EL (cell line): Measurements from ENCODE around the gene SGCD.

ENCODE experiments used
- DNase-seq: peaks from one replicate; pipeline ENCODE4 v3.0.0-alpha.2; 2016

Gene SGCD

DNA sequence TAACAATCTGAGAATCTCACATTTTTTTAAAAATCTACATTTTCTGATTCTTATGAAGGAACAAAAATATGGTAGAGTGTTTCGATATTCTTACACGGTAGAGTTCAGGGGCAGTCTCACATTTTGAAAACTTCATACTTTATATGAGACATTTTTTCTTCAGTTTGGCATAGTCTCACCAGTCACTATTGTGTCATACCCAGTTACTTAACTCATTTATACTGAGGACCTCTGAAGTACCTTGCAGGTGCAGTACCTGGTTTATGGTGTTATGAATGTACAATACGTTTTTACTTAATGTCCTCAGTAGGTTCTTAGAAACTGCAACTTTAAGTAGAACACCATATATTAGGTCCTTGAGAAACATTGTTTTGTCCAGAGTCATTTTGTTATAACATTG lies 196.6 kb downstream of the SGCD start:
- DNase-seq: no peak

DNA sequence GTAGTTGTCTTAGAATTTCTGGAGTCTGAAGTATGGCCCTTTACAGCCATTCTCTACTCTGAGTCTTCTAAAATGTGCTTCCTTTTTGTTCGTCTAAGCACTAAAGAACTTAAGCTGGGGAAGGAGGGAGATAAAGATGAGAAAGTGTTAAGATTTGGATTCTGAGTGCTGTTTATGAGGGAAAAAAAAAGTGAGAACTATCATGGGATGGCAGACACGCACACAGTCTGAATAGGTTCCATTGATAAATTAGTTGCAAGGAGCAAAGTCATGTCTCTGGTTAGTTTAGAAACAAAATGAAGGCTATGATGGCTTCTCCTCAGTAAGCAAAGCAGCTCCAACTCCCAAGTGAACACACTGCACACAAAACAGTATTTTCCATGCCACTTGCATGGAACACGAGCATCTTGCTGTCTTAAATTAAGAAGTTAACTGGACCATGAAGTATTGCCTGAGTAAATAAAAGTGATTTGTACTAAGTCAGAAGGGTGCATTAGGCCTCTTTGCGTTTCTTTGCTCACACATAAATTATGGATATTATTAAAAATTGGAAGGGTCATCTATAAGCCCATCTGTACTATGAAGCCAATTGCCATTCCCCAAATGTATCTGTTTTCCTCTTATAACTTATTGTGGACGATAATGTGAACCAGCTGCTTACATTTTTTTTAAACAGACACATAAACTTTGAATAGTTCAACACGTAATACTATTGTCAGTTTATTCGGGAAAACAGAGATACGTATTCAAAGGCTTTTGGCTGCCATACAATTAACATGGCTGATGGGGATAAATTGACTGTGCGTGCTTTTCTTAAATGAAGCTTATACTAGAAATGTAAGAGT lies 199.3 kb downstream of the SGCD start:
- DNase-seq: no peak

DNA sequence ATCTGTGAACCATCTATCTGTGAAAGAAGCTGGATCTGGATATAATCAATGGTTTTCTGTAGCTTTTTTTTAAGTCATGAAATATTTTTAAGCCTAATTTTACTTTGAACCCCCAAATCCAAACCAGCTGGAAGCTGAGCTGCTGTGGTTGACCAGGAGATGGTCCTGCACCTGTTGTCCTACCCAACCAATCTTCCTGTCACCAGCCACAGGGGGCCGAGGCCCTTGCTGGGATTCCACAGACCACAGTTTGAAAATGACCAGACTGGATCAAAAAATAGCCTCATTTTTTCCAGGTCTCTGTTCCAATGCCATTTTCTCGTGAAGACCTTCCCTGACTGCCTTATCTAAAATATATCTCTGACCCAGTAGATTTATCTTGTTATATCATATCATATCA lies 200.6 kb downstream of the SGCD start:
- no peak for DNase-seq

DNA sequence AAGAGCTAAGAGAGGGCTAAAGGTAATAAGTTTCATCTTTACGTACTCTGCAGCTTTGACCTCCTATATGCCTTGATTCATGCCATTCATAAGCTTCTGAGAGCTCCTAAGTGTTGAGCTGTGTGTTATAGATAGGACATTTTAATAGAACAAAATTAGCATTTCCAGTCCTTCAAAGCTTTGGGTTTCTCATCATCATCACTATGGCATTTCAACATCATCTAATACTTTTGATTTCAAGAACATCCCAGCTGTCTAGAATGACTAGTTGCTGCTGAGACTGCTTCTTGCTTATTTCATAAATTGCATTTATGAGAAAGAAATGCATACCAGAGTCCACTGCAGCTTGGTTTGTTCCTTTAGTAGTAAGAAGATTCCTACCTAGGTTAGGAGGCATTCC lies 201.7 kb downstream of the SGCD start:
- DNase-seq: no peak

DNA sequence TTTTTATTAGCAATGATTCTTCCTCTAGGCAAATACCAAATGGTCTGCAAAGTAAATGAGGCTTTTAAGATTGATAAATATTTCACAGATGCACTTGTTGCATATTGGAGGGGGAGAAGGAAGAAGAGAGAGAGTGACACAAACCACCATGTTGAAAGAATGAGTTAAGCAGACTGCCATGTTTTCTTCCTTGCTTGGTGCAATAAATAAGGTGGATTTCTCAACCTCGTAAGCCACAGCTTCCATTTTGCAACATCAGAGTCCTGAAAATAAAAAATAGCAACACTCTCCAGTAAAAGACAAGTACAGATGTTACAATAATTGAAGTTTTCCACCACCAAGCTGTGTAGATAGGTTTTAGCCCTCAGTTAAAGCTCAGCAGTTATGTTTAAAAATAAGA lies 202.9 kb downstream of the SGCD start:
- no peak for DNase-seq

DNA sequence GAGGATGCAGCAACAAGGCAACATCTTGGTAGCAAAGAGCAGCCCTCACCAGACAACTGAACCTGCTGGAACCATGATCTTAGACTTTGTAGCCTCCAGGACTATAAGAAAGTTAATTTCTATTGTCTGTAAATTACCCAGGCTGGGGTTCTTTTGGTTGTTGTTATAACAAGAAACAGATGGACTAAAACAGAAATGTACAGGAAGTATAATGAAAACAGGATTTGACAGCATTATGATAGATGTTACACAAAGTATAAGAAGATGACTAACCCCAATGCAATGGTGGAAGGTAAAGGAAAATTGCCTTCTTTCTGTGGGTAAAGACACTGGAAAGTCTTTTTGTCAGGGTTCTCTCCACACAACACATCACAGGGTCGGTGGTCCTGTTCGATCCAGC lies 204.2 kb downstream of the SGCD start:
- no peak for DNase-seq

DNA sequence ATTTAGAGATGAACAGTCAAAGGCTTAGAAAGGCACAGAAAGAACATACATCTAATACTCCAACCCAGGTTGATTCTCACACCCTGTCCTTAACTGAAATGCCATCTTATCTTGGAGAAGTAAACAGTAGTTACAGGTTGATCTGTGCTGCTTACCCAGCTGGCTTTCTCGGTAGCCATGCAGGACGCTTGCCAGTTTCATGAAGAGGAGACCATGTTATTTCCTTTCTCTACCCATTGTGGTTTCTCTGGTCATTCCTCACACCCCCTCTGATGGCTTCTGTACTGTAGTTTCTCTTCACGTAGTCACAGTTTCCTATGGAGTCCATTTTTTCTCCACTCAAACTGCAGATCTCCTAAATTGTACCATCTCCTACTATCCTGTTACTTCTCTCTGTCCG lies 206.0 kb downstream of the SGCD start:
- DNase-seq: no peak

DNA sequence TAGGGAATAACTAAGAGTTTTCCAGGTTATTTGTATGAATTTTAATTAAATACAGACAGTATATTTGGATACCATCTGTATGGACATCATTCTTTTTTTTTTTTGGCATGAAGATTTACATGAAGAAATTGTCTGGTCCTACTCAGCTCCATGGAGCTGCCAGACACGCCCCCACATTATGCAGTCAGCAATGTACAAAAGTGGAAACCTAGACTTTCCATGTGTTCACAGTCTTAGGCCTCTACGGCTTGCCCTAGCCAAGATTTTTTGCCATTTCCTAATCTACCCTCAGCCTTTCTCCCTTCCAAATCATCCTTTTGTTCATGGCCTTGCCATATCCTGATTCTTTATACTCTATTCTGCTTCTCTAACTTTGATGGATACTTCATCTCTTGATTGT lies 207.1 kb downstream of the SGCD start:
- DNase-seq: no peak

DNA sequence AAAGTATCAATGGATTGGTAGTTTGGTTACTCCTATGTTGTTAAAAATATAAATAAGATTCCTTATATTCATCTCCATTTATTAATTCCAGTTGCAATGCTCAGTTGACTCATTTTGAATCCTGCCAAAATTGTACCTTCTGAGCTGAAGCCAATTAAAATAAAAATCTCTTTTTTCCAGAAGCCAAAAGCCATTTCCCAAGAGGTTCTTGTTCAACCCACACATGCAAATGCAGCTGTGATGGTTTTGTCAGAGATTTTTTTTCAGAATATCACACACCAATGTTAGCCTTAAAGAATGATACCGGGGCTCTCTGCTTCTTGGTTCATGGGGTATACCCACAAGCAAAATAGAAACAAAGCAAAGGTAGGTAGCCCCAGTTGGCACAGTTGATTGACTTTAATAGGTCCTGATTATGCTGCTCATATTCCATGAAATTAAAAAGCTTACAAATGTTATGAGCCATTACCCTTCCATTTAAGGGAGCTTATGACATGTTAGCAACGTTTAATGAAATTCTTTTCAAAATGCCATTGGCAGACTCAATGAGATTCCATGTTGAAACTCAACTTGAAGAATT lies 208.0 kb downstream of the SGCD start:
- no peak for DNase-seq

DNA sequence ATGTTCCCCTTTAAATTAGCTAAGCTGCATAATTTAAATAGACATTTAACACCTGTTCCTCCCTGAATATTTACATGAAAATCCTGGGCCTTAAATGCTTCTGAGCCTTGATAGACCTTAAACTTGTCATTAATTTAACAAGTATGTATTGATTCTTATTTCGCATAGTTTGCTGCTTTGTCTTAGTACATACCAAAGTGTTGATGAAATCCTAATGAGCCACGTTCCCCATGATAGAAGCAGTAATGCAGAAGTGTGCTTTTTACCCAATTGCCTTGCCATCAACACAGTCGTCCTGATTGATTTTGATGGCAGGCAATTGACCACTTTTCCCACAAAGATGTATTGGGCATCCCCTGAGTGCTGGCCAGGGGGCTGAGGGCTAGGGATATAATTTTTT lies 213.5 kb downstream of the SGCD start:
- no peak for DNase-seq

DNA sequence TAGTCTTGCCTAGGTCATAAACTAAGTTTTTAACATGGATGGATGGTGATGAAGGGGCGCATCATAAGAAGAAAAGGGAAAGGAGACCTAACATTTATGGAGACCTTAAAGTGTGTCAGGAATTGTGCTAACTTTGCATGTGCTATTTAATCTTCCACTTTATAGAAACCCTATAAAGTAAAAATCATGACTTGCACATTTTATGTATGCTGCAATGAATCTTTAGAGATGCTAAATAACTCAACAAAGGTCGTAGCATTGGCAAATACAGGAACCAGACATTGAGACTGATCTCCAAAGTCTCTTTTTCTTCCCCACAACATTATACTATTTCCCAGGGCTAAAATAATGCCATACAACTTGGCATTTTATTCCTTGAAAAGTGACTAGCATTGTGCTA lies 214.6 kb downstream of the SGCD start:
- no peak for DNase-seq

DNA sequence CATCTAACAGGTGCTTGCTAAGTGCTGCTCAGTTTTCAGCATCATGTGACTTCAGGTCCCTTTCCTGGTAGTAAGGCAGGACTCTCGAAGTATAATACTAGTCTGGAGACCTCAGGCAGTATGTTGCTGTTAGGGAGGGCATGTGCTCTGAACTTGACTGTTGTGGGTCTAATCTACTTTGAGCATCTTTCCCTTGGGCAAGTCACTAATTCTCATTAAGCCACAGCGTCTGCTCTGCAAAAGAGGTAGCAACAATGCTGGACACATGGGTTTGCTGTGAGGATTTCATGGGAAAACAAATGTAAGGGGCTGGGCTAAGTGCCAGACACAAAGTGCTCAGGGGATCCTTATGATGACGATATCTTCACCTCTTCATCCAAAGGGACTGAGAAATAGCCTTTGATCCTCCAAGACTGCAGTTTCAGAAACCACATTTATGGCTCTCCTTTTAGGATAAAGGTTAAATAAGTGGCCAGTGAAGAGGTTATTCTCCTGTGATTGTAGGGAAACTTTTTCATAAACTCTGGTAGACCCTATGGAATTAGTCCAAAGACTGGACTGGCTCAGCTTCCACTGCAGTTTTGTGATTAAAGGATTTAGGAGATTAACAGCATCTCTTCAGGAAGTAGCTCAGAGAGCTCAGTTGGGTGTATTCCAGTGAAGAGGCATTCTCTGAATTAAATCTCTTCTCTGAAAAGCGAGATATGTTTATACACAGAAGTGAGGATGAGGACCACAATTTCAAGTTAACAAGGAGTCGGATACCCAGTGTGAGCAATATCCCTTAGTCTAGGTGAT lies 216.6 kb downstream of the SGCD start:
- DNase-seq: no peak

DNA sequence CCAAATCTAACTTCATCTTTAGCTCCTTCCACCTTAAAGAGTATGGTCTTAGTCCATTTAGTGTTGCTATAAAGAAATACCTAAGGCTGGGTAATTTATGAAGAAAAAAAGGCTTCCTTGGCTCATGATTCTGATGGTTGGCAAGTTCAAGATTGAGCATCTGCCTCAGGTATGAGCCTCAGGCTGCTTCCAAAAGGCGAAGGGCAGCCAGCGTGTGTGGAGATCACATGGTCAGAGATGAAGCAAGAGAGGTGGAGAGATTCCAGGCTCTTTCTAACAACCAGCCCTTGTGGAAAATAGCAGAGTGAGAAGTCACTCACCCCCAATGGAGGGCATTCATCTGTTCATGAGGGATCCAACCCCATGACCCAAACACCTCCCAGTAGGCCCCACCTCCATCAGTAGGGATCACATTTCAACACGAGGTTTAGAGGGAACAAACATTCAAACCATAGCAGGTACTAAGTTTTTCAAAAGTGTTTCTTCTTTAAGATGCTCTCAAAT lies 225.9 kb downstream of the SGCD start:
- DNase-seq: no peak

DNA sequence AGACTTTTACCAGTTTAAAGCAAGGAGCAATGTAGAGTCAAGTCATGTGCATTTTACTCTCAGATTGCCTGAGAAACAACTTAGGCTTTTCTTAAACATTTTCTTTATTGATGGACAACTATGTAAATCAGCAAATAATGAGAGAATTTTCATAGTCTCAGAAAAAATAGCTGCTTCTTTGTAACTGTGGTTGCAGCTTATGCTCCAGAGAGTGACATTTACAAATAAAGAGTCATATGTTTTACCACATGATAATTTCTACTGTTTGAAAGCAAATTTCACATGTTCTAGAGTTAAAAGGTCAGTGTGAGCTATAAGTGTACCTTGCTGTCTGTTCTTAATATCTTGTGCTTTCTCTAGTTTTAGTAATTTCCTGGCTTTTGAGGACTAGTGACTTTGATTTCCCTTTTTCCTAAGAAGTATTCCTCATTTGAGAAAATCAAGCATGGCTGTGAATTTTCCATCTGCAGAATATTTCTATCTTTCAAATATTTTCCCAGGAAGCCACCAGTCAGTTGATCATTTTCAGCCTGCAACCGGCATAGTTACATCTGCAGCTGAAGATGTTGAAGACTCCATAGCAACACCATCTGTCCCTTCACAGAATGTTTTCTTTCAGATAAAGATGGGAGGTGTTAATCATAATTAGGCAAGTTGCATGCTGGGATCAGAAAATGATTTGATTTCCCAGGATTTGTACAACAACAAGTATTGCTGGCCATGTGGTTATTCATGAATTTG lies 229.9 kb downstream of the SGCD start:
- no peak for DNase-seq

DNA sequence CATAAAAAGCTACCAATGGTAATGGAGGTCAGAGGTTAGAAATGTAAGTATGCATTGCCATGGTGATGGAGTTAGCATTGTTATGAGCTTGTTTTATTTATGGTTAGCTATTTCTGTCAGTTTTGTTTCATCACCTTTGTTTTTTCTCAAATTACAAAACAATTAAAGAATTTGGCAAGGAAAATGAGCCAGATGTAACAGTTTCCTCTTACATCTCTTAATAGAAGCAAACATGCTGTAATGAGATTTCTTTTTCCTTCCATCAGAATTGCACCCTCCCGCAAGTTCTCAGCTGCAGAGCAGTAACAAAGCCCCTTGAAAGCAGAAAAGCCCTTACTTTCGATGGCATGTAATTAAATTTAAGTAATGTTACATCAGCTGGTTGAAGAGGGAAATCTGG lies 233.0 kb downstream of the SGCD start:
- DNase-seq: no peak

DNA sequence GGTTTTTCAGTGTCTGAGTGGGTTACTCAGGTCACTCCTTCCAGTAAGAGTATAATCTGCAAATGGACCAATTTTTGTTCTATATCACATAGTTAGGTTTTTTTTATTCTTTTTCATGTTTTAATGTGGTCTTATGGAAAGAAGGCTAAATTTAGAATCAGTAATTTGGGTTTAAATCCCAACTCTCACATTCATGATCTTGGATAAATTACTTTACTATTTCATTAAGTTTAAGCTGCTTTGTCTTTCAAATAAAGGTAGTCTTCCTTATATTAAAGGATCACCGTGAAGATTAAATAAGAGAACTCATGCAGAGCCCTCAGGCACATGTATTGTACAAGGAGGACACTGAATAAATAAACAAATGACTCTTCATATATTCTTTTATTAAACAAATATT lies 234.7 kb downstream of the SGCD start:
- DNase-seq: no peak

DNA sequence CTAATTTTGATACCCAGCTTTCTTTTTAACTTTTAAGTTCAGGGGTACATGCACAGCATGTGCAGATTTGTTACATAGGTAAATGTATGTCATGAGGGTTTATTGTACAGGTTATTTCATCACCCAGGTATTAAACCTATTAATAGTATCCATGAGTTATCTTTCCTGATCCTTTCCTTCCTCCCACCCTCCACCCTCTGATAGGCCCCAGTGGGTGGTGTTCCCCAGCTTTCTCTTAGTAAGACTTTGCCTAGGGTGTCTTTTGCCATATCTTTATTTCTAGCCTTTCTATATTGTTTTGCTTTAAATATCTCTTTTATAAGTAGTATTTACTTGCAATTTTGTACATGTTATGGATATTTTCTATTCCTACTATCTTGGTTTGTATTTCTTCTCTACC lies 243.7 kb downstream of the SGCD start:
- DNase-seq: no peak

DNA sequence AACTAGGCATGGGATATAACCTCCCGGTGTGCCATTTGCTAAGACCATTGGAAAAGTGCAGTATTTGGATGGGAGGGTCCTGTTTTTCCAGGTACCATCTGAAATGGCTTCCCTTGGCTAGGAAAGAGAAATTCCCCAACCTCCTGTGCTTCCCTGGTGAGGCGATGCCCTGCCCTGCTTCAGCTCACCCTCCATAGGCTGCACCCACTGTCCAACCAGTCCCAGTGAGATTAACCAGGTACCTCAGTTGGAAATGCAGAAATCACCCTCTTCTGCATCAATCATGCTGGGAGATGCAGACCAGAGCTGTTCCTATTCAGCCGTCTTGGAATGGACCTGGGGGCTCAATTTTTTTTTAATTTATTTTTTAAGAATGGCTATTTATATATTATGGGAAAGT lies 254.8 kb downstream of the SGCD start:
- no peak for DNase-seq

DNA sequence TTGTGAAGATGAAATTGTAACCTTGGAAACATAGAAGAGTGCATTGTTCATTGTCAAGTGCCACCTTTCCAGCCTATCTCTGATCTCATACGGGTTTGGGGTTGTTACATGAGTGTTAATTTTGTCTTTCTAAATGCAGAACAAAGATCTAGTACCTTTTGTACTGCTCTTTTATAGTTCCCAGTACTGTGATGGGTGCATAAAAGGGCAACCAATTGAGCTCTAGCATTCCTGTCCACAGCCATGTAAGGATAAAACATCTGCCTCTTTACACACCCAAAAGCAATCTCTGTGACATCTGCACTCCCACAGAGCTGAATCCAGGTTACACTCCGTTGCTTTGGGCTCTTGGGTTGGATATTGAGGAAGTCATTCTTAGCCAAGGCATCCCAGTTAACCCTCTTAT lies 255.2 kb downstream of the SGCD start:
- no peak for DNase-seq

DNA sequence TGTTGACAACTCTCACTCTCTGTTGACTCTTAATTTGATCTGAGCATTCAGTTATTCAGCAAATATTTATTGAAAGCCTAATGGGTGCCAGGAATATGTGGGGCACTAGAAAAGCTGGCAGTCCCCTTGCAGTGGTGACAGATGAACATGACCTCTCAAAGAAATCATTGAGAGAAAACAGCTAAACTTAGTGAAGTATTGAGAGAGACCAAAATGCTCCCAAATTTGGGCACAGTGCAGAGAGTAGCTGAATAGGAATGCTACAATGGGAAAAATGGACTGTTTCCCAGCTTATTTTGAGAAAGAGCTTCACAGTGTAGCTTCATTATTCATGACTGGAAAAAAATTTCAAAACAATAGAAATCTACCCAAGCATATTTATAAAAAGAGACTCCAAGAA lies 257.9 kb downstream of the SGCD start:
- no peak for DNase-seq

DNA sequence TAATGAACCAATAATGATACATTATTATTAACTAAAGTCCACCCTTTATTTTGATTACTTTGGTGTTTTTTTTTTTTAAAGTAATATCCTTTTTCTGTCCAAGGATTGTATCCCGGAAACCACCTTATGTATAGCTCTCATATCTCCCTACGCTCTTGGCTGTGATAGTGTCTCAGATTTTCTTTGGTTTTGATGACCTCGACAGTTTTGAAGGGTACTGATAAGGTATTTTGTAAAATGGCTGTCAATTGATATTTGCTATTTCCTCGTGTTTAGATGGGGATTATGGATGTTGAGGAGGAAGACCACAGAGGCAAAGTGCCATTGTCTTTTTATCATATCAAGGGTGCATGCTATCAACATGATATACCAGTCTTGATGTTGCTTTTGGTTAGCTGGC lies 259.0 kb downstream of the SGCD start:
- no peak for DNase-seq

DNA sequence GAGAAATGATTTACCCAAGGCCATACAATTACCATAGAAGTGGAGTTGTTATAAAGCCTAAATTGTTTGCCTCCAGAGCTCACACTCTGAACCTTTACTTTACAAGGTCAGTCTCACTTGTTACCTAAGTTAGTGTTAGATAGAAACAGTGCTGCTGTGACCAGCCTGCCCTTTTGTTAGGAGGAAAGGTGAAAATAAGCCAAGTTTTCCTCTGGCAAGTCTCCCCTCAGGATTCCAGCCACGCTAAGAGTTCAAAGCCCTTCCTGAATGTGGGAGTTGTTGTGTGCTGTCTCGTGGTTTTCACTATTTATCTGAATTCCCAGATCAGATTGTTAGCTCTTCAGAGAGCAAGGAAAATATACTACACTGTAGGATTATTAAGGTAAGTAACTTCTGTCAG lies 260.0 kb downstream of the SGCD start:
- DNase-seq: no peak

DNA sequence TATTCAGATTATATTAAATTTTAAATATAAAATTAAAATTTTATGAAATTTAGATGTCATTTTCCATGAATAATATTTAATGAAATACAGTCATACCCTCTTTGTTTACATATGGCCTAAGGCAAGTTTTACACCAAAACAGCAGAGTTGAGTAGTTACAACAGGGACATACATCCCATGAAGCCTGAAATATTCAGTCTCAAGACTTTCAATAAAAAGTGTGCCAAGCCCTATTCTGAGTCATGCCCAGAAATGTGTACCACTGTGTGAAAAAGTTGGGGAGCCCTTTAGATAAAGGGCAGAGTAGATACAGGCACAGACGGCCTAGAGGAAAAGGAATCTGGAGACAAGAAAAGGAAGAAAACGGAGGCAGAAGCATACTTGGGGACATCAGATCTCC lies 261.3 kb downstream of the SGCD start:
- no peak for DNase-seq
